ENCODE measurements around the gene AMT. TPM values are rescaled to one million over a fixed set of nuclear protein-coding genes. Genes with fewer than 3 reads are reported as not detected.
"Not testable (repeated sequence)": the region's sequence is repeated elsewhere in the genome, so short reads cannot be mapped to it uniquely, and the experiment has no call there.

AMT gene
- total RNA-seq, 2 donors from 2014 or later, result 3.1 to 4.9 TPM

DNA sequence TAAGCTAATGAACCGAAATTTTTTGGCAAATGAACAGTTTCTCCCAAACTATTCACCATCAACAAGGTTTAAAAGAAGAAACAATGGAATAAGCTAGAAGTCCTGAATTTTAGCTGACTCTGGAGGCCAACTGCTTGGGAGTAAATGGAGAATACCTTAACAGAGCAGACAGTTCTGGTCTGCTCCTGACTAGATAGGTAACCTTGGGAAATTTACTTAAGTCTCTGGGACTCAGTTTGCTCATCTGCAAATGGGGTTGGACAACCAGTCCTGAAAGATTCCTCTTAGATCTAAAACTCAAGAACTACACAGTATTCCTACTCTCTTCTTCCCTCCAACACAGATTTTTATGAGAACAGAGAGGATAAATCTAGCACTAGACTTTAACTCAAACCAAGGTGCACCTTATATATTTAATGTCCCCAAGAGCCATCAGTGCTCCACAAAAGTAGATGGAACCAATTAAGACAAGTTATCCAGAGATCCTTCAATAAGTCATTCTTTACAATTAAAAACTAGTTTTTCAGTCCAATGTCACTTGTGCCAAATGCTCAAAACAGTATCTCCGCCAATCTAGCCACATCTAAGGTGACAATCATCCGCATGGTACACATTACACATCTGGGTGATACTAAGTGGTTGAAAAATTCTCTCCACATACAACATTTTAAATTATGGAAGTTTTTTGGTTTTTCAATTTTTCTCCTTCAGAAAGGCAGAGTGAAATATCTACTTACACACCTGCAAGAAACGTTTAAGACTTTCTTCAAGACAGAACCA is 12.0 kb downstream of the AMT start:
- Mint-ChIP-seq H3K27ac (peak overlapping the region; percentile 93 to 97), H3K36me3 (peaks cover 27% of the 10 kb centered on the region in 2 donors), H3K9me3 (no peaks in the 10 kb centered on the region)
- DNase-seq (ENCODE audit: low spot score in 2 of 2) (no peak), ATAC-seq (no peak)

DNA sequence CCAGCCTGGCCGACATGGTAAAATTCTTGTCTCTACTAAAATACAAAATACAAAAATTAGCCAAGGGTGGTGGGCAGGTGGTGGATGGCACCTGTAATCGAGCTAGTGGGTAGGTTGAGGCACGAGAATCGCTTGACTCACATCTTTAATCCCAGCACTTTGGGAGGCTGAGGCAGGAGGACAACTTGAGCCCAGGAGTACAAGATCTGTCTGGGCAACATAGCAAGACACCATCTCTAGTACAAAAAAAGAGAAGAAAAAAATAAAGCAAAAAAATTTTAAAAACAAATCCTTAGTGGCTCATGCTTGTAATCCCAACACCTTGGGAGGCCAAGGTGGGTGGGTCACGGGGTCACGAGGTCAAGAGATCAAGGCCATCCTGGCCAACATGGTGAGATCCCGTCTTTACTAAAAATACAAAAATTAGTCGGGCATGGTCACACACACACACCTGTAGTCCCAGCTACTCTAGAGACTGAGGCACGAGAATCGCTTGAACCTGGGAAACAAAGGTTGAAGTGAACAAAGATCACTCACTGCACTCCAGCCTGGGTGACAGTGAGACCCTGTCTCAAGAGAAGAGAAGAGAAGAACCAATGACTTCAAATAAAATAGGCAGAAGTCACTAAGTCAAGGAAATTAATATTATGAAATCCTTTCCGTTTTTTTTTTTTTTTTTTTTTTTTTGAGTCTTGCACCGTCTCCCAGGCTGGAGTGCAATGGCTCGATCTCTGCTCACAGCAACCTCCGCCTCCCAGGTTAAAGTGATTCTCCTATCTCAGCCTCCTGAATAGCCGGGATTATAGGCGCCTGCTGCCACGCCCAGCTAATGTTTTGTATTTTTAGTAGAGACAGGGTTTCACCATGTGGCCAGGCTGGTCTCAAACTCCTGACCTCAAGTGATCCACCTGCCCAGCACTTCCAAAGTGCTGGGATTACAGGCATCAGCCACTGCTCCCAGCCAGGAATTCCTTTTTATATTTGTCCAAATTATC is 15.4 kb downstream of the AMT start:
- no peaks in the 10 kb centered on the region for H3K9me3 Mint-ChIP-seq
- peaks cover 14 to 21% of the 10 kb centered on the region in 2 donors for H3K36me3 Mint-ChIP-seq
- peak overlapping the region in 1 of 2 donors; percentile 65 for H3K27ac Mint-ChIP-seq
- DNase-seq (ENCODE audit: low spot score in 2 of 2), result no peak
- ATAC-seq, result no peak

DNA sequence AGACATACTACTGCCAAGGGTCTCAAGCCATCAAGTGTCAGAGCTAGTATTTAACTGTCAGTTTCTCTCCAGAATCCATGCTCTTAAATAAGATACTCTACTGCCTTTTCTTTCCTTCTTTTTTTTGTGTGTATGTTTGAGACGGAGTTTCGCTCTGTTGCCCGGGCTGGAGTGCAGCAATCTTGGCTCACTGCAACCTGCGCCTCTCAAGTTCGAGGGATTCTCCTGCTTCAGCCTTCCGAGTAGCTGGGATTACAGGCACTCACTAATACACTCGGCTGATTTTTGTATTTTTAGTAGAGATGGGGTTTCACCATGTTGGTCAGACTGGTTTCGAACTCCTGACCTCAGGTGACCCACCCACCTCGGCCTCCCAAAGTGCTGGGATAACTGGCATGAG is 16.7 kb downstream of the AMT start:
- not testable (repeated sequence) for DNase-seq (ENCODE audit: low spot score in 2 of 2); ATAC-seq; H3K9me3 Mint-ChIP-seq
- Mint-ChIP-seq H3K36me3 (peaks cover 8 to 25% of the 10 kb centered on the region in 2 donors), H3K27ac (peak overlapping the region in 1 of 2 donors; percentile 65)

DNA sequence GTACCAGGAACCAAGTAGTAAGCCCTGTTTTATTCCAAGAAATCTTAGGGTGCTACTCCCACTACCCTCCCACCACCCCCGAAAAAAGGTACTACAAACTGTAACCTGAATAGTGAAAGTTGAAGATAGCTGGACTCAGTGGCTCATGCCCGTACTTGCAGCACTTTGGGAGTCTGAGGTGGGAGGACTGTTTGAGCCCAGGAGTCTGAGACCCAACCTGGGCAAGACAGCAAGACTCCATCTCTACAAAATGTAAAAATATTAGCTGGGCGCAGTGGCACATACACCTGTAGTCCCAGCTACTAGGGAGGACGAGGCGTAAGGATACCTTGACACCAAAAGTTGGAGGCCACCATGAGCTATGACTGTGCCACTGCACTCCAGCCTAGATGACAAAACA is 18.4 kb downstream of the AMT start:
- peak overlapping the region in 1 of 2 donors; percentile 50 for H3K27ac Mint-ChIP-seq
- no peak for ATAC-seq
- peaks cover 0 to 25% of the 10 kb centered on the region in 2 donors for H3K36me3 Mint-ChIP-seq
- no peaks in the 10 kb centered on the region for H3K9me3 Mint-ChIP-seq
- no peak for DNase-seq (ENCODE audit: low spot score in 2 of 2)

DNA sequence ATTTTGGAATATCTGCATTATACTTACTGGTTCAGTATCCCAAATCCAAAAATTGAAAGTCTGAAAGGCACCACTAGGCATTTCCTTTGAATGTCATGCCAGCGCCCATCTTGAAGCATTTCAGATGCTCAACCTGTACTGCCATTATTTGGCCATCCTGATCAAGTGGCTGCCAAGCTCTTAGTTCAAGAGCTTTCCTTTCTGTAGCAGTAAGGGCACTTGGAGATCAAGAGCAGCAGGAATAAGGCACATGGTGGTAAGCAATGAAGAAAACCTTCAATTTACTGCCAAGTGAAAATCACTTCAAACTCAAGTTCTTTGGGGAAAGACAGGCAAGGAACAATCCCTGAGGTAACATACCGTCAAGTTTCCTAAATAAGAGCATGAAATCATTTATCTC is 20.5 kb downstream of the AMT start:
- ATAC-seq, result no peak
- DNase-seq (ENCODE audit: low spot score in 2 of 2), result no peak
- H3K9me3 Mint-ChIP-seq, result no peaks in the 10 kb centered on the region
- no peak overlapping the region for H3K27ac Mint-ChIP-seq
- H3K36me3 Mint-ChIP-seq, result peaks cover 0 to 36% of the 10 kb centered on the region in 2 donors

DNA sequence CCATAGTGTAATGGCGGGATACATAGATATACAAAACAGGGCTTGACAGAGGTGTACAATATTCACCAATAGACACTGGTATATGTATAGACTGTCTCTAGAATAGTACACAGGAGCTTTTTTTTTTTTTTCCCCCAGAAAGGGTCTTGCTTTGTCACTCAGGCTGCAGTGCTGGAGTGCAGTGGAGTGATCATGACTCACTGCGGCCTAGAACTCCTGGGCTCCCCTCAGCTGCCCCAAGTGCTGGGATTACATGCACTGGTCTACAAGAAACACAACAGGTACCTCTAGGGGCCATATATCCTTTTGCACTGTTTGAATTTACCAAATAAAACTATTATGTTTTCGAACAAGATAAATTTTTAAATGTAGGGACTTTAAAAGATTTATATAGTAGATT is 22.8 kb downstream of the AMT start:
- Mint-ChIP-seq H3K9me3 (no peaks in the 10 kb centered on the region), H3K36me3 (peaks cover 6 to 42% of the 10 kb centered on the region in 2 donors), H3K27ac (peak overlapping the region in 1 of 2 donors; percentile 90)
- DNase-seq (ENCODE audit: low spot score in 2 of 2), result no peak
- ATAC-seq, result peak; percentile 30 to 46

DNA sequence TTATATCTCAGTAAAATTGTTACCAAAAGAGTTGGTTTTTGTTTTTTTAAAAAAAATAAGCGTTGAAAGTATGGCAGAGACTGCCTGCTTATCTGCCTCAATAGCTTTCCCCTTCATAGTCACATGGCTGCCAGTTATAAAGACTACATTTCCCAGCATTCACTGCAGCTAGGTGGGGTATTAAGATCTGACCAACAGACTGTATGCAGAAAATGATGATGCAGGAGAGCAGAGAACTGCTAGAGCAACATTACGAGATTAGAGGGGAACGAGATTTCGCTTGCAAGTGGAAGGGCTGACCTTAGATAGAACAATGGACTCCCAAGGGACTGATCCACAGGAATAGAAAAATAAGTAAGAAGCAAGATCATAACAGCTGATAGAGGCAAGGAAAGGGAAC is 24.8 kb downstream of the AMT start:
- DNase-seq (ENCODE audit: low spot score in 2 of 2) (no peak), ATAC-seq (no peak)
- no peaks in the 10 kb centered on the region for H3K9me3 Mint-ChIP-seq
- no peak overlapping the region for H3K27ac Mint-ChIP-seq
- peaks cover 6 to 45% of the 10 kb centered on the region in 2 donors for H3K36me3 Mint-ChIP-seq

DNA sequence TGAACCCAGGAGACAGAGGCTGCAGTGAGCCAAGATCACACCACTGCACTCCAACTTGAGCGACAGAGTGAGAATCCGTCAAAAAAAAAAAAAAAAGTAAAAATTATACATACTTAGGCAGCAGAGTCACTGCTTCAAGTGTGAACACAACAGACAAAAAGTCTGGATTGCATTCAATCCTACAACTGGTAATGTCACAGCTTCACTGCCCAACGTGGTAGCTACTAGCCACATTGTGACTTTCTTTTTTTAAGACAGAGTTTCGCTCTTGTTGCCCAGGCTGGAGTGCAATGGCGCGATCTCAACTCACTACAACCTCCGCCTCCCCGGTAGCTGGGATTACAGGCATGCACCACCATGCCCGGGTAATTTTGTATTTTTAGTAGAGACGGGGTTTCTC is 31.0 kb downstream of the AMT start:
- not testable (repeated sequence) for ATAC-seq; DNase-seq (ENCODE audit: low spot score in 2 of 2); H3K9me3 Mint-ChIP-seq; H3K27ac Mint-ChIP-seq
- H3K36me3 Mint-ChIP-seq, result peaks cover 6 to 18% of the 10 kb centered on the region in 2 donors

DNA sequence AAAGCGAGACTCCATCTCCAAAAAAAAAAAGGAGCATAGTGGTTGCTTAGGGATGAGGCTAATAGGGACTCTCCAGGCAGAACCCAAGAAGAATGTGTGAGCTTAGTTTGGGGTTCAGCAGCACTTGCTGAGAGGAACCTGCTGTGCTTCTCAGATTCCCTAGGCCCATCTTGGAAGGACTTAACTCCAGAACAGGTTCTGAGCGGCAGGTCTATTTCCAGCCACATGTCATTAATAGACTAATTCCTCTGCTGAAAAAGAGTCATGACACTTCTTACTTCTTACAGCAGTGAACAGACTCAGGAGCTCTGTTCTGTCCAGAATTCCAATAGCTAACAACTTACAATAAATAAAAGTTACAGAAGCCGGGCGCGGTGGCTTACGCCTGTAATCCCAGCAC is 33.0 kb downstream of the AMT start:
- Mint-ChIP-seq H3K36me3 (peaks cover 0 to 2% of the 10 kb centered on the region in 2 donors), H3K9me3 (no peaks in the 10 kb centered on the region), H3K27ac (no peak overlapping the region)
- DNase-seq (ENCODE audit: low spot score in 2 of 2) (no peak), ATAC-seq (no peak)

DNA sequence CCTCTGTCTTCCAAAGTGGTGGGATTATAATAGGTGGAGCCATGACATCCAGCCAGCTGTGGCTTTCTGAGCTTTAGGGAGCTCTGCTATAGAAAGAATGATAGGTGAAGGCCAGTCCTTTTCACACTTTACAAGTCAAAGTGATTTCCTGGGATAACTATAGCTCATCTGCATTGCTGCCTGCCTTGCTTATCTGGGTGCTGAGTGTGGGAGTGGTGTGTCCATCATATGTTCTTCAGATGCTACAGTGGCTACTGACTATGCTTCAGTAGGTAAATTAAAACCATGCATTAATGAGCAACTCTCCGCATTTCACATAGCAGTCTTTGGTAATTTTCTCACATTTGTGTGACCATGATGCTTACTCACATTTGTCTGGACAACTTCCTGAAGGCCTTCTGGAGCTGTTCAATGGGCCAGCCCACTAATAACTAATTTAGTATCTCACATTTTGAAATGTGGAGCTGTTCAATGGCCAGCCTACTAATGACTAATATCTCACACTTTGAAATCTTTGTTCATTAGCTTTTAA is 33.9 kb downstream of the AMT start:
- DNase-seq (ENCODE audit: low spot score in 2 of 2) (no peak), ATAC-seq (no peak)
- H3K36me3 Mint-ChIP-seq, result no peaks in the 10 kb centered on the region
- H3K9me3 Mint-ChIP-seq, result no peaks in the 10 kb centered on the region
- H3K27ac Mint-ChIP-seq, result no peak overlapping the region

DNA sequence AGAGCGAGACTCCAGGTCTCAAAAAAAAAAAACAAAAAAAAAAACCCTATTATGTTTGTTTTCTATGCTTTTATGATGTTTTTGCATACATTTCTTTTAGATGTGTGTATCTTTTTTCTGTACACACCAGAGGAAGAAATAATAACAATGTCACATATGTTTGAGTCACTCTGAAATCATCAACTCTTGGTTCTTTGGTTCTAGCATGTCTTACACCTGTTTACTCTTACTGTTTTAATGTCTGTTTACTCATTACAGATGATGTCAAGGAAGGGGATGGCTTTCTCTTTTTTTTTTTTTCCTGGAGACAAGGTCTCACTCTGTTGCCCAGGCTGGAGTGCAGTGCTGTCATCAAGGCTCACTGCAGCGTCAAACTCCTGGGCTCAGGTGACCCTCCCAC is 34.6 kb downstream of the AMT start:
- Mint-ChIP-seq H3K36me3 (no peaks in the 10 kb centered on the region), H3K27ac (no peak overlapping the region), H3K9me3 (no peaks in the 10 kb centered on the region)
- DNase-seq (ENCODE audit: low spot score in 2 of 2) (no peak), ATAC-seq (peak in 1 of 2 donors; percentile 32)

DNA sequence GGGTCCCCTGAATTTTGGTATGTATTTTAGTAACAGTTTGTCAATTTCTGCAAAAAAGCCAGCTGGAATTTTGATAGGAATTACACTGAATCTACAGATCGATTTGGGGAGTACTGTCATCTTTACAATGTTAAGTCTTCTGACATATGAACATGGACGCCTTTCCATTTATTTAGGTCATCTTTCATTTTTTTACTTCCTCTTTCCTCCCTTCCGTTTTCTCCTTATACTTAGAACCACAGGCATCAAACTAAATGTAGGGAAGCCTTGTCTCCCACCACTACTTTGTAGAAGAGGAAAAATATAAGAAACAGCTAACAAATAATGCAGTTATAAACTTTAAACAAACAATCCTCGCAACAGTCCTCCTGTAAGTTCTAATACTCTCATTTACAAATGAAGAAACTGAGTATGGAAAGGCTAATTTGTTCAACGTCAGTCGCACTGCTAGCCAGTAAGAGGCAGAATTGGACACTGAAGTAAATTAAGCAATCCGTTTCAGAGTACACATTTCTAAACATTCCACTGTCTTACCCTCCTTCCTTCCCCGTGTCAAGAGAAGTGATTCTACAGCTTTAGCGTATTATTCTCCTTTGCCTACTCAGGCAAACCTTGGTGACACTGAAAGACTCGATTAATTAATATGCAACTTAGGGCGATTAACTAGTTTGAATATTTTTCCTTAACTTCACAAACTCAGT is 36.1 kb downstream of the AMT start:
- Mint-ChIP-seq H3K36me3 (no peaks in the 10 kb centered on the region), H3K9me3 (no peaks in the 10 kb centered on the region), H3K27ac (peak overlapping the region in 1 of 2 donors; percentile 85)
- ATAC-seq (no peak), DNase-seq (ENCODE audit: low spot score in 2 of 2) (no peak)

DNA sequence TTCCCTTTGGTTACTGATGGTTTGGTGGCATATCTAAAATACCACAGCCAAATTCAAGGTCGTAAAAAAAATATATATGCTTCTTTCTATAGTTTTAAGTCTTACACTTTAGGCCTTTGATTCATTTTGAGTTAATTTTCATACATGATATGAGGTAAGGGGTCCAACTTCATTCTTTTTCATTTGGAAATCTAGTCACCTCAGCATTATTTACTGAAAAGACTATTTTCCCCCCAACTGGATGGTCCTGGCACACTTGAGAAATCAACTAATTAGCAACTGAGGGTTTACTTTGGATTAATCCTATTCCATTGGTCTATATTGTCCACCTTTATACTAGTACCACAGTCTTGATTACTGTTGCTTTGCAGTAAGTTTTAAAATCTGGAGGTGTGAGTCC is 36.7 kb downstream of the AMT start:
- H3K27ac Mint-ChIP-seq, result no peak overlapping the region
- DNase-seq (ENCODE audit: low spot score in 2 of 2) (no peak), ATAC-seq (no peak)
- no peaks in the 10 kb centered on the region for H3K36me3 Mint-ChIP-seq
- no peaks in the 10 kb centered on the region for H3K9me3 Mint-ChIP-seq

DNA sequence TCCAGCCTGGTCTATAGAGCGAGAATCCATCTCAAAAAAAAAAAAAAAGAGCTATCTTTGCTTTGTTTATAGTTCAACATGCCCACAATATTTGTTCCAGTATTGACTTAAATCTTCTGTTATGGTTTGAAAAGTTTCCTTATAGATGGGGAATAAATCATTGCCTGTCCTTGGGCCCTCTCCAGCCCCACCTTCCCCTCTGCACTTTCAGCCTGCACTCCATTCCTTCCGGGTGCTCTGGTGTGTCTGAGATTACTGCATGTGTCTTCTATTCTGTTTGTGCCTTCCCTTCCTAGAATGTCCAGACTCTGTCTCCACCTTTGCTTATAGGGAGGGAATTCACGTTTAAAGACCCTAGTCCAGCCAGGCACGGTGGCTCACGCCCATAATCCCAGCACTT is 38.9 kb downstream of the AMT start:
- ATAC-seq, result no peak
- no peak for DNase-seq (ENCODE audit: low spot score in 2 of 2)
- Mint-ChIP-seq H3K9me3 (peaks cover 0 to 8% of the 10 kb centered on the region in 2 donors), H3K27ac (no peak overlapping the region), H3K36me3 (peaks cover 0 to 10% of the 10 kb centered on the region in 2 donors)

DNA sequence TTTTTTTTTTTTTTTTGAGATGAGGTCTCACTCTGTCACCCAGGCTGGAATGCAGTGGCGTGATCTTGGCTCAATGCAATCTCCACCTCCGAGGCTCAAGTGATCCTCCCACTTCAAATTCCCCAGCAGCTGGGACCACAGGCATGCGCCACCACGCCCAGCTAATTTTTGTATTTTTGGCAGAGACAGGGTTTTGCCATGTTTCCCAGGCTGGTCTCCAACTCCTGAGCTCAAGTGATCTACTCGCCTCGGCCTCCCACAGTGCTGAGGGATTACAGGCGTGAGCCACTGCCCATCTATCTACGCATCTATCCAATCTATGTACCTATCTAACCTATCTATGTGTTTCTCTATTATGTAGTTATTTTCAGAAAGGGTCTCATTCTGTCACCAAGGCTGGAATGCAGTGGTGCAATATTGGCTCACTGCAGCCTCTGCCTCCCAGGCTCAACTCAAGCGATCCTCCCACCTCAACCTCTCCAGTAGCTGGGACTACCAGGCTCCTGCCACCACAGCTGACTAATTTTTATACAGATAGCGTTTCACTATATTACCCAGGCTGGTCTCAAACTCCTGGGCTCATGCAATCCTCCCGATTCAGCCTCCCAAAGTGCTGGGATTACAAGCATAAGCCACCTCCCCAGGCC is 43.9 kb downstream of the AMT start:
- peak overlapping the region in 1 of 2 donors; percentile 95 for H3K27ac Mint-ChIP-seq
- ATAC-seq, result peak in 1 of 2 donors; percentile 11
- no peak for DNase-seq (ENCODE audit: low spot score in 2 of 2)
- H3K36me3 Mint-ChIP-seq, result peaks cover 3 to 35% of the 10 kb centered on the region in 2 donors
- H3K9me3 Mint-ChIP-seq, result peaks cover 0 to 8% of the 10 kb centered on the region in 2 donors

DNA sequence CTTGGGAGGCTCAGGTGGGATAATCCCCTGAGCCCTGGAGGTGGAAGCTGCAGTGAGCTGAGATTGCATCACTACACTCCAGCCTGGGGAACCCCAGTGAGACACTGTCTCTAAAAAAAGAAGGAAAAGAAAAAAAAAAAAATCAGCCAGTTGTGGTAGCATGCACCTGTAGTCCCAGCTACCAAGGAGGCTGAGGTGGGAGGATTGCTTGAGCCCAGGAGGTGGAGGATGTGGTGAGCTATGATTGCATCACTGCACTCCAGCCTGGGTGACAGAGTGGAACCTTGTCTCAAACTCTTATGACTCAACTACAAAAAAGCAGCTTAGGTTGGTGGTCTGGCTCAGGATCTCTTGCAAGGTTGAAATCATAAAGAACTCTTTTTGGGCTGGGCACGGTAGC is 44.8 kb downstream of the AMT start:
- H3K36me3 Mint-ChIP-seq, result peaks cover 9 to 43% of the 10 kb centered on the region in 2 donors
- H3K27ac Mint-ChIP-seq, result peak overlapping the region; percentile 73 to 95
- H3K9me3 Mint-ChIP-seq, result peaks cover 0 to 8% of the 10 kb centered on the region in 2 donors
- ATAC-seq, result peak; percentile 96 to 97
- DNase-seq (ENCODE audit: low spot score in 2 of 2), result peak; percentile 38 to 84
